Measurements from ENCODE around the gene ELOA2.
"Not testable (repeated sequence)": the region's sequence is repeated elsewhere in the genome, so short reads cannot be mapped to it uniquely, and the experiment has no call there.

The ELOA2 gene

GRCh38 chr18:47025557-47026174 is 9.8 kb downstream of the ELOA2 start:
- H3K27ac ChIP-seq: not testable (repeated sequence)

DNA sequence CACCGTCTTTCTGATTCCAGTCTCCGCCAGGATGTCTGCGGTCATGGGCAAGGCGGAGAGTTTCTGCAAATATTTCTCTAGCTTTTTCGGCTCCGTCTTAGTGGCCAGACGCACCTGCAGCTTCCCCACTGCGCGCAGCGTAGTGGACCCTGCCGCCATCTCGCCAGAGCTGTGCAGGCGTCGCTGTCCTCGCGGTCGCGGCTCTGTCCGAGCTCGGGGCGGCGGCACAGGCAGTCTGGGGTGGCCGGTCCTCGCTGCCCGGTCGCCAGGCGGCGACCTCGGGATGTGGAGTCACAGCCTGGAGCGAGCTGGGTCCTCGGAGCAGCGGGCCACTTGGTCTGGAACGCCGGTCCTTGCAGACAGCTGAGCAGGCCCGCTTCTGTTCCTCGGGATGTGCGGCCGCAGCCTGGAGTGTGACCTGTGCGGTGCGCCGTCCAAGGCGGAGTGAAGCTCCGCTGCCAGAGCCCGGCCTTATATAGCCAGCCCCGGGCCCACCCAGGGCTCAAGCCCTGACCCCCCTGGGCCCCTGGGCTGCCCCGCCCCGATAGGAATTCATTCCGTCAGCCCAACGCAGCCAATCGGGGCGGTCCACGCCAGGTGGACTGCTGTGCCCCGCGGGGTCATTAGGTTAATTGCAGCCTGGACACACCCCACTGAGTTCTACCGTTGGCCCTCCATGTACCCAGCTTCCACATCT is 11.5 kb downstream of the ELOA2 start:
- H3K27ac ChIP-seq: not testable (repeated sequence)

GRCh38 chr18:47022821-47023220 is 12.6 kb downstream of the ELOA2 start:
- H3K27ac ChIP-seq: not testable (repeated sequence)

- not testable (repeated sequence) for H3K27ac ChIP-seq
These were observed 14.7 kb downstream of the ELOA2 start for GRCh38 chr18:47020757-47021156.

DNA sequence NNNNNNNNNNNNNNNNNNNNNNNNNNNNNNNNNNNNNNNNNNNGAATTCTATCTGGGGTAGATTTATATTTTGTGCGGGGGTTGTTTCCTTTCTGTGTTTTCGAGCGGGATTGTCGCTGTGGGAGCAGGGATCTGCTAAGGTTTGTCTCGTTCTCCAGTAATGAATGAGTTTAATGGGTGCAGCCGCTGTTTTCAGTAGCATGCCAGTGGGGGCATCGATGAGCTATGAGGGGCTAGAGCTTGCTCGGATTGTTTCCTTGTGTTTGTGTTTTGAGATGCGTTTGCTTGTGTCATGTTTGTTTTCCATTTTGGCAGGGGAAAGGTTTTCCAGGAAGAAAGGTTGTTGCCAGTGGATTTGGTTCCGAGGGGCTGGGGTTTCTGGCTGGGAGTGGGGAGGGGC is 15.6 kb downstream of the ELOA2 start:
- not testable (repeated sequence) for H3K27ac ChIP-seq

Data from 22Rv1 (cell line).